HG03097 (cell line): ENCODE data around the gene RGS12.

Source experiments
- ATAC-seq: cut with Tn5 transposase; IDR thresholded peaks from one replicate; pipeline ENCODE4 v1.9.1; 2021; ENCODE audit not compliant: unreplicated experiment, low FRiP score

The RGS12 gene

DNA sequence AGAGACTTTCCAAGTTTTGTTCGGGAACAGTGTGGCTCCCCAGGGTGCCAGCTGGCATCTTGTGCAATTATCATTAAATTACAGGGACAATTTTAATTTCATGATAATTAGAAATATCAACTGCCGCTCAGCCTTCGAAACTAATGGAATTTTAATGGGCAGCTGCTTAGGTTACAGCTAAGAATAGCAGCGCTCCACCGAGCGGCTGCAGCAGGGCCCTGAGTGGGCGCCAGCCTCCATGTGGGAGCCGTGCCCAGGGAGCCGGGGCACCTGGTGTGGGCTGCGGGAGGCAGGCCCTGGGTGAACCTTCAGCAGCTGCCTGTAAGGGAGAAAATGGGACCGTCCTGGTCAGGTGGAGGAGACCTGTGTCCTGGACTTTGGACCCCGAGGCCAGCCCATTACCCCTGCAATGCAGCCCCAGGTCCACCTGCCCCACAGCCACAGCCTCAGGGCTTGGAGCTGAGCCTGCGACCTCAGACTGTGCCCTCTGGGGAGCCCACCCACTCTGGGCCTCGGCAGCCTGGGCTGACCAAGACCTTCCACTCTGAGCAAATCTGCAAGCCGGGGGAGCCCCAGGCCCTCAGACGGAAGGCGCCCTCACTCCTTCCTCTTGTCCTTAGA lies 22.7 kb upstream of the RGS12 start:
- ATAC-seq = no peak

- no peak for ATAC-seq
Measured at GRCh38 chr4:3271131-3271530, 21.7 kb upstream of the RGS12 start.

DNA sequence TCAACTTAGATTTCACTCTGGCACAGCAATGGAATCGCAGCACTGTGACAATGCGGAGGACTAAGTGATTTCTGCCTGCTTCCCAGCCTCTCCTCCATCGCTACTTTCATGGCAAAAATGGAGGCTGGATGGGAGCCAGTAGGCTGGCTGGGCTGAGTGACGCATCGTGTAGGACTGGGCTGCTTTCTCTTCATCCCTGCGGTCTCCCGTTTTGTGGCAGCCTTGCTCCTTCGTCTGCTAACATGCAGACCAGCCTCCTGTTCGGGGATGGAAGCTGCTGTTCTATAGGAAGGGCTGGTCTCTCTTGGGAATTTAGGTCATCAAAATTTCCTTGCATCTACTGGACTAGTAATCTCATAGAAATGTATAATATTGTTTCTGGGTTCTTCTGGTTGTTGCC lies 15.8 kb upstream of the RGS12 start:
- ATAC-seq = no peak

DNA sequence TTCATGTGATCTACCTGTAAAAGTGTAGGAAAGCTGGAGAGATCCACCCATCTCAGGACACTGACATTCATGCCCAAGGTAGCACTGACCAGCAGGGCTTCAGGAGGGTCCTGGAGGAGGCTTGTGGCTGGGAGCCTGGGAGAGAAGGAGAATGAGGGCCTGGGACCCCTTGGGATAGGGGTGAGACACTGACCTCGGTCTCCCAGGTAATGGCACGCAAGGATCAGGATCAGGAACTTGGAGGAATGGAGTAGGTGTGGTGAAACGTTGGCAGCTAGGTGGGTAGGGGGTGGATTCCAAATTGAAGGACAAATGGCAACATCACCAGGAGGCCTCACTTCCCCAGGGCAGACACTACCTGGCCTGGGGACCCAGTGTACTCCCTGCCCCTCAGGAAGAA lies 12.4 kb upstream of the RGS12 start:
- no peak for ATAC-seq

DNA sequence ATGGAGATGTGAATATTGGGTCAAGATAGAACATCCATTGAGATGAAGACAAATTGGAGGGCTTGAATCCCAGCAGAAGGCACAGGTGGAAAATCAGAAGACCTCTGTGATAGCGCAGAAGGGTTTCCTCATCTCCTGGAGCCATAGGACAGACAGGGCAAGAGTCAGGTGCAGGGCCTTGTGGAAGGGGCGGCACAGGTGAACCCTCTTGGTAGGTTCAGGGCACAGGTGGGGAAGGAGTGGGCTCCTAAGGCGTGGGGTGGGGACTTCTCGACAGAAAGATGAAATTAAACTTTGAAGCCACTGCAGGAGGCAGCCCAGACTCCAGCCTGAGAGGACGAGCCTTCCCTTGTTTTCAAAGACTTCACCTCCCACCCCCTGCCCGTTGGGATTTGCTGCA lies 9.3 kb upstream of the RGS12 start:
- no peak for ATAC-seq

- ATAC-seq = no peak
Measured at GRCh38 chr4:3283916-3284315, 8.9 kb upstream of the RGS12 start.

DNA sequence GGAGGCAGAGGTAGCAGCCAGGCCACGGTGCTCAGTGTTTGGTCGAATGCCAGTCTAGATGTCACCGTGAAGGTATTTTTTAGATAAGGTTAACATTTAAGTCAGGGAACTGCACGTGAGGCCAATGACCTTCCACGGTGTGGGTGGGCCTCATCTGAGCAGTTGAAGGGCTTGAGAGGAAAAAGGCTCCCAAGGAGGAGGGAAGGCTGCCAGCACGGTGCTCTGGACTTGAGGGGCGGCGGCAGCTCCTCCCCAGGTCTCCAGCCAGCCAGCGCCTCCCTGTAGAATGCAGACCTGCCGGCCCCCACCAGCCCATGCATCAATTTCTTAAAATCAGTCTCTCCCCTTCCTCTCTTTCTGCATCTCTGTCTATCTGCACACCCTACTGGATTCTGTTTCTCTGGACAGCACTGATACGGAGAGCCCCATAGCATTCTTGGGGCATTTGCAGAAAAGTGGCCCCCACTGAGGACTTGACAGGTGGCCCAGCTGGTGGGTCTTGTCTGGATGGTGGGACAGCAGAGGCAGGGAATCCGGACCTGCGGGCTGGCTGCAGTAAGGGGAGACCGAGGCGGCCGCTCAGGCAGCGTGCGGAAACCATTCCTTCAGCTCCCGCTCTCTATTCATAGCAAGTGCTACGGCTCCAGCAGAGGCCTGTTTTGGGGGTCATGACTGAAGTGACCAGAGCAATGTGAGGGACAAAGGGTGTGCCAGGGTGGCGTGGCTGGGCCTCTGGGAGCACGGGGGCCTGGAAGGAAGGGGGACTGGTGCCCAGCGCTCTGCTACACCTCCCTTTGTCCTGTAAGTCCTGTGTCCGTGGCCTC lies 7.9 kb upstream of the RGS12 start:
- no peak for ATAC-seq

GRCh38 chr4:3285558-3286334 lies 7.1 kb upstream of the RGS12 start:
- peak; percentile 78 for ATAC-seq

DNA sequence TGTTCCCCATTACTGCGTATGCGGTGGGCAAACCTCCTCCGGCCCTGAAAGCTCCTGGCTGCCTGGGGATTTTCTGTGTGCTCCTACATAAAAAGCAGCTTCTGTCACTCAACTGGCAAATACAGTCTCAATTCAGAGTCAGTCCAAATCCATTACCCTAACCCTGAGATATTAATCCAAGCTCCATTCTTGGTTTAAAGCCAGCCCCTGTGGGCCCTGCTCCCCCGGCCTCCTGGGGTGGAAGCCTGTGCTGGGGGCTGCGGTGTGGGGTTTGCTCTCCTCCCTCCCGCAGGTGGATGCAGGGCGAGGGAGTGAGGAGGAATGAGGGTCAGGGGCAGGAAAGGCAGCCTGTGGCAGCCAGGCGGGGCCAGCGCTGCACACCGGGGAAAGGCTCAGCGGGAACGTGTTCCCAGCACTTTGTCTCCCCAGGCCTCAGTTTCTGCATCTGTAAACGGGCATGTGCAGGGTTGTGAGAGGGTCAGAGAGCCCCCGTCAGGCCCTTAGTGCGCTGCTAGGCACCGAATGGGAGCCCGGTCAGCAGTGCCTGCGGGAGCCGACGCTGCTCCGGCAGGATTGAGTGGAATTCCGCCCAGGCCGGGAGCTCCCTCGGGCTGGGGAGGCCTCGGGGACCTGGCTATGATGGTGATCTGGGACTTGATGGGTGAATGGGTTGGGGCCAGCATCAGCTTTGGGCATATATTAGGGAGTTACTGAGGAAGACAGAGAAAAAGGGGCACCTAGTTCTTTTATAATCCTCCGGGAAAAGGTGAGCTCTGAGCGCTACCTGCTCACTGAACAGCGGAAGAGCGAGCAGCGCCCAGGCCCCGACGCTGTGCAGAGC lies 6.3 kb upstream of the RGS12 start:
- no peak for ATAC-seq

DNA sequence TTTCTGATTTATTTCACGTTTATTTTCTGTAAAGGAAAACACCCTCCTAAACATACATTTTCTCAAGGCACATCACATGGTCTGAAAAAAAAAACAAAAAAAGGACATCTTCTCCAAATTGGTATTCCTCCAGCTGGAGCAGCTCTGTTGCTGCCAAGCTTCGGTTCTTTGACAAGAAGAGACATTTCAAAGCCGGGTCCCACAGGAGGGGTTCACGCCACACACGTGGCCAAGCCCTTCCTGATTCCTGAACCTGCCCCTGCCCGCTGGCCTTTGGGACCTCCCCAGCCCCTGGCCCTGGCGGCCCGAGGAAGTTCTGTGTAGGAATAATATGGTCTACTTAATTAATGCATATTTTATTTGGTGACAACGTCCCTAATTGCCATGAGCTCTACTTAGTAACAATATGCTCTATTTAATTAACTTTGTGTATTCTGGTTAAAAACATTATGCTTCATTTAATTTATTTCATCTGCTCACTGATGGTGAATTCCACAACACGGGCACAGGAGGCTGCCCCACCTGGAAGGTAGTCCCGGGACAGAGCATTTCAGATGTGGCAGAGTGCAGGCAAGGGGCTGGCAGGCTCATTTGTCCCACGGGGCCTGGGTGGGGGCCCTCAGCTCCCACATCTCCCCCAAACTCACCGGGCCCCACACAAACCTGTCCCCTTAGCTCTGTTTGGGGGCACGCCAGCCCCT lies 5.4 kb upstream of the RGS12 start:
- no peak for ATAC-seq

- no peak for ATAC-seq
Measured at GRCh38 chr4:3287972-3288570, 4.8 kb upstream of the RGS12 start.

- no peak for ATAC-seq
Measured at GRCh38 chr4:3288571-3289094, 4.2 kb upstream of the RGS12 start.

DNA sequence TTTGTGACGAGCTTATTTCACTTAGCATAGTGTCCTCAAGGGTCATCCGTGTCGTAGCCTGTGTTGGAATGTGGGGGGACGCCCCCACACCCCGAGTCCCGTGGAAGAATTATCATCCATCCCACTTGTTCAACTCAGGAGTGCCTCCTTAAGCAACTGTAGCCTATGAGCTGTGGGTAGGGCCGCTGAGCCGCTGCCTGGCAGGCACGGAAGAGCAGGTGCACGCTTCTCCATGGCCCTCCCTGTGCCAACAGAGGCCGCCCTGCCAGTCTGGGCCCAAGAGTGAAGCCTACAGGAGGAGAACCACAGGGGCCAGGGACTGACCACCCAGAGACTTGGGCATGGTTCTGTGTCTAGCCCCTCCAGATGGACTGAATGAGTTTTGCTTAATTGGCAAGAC lies 2.3 kb upstream of the RGS12 start:
- no peak for ATAC-seq

- no peak for ATAC-seq
Measured at GRCh38 chr4:3290889-3291321, 1.9 kb upstream of the RGS12 start.

GRCh38 chr4:3291411-3291968 lies 1.3 kb upstream of the RGS12 start:
- ATAC-seq = no peak

DNA sequence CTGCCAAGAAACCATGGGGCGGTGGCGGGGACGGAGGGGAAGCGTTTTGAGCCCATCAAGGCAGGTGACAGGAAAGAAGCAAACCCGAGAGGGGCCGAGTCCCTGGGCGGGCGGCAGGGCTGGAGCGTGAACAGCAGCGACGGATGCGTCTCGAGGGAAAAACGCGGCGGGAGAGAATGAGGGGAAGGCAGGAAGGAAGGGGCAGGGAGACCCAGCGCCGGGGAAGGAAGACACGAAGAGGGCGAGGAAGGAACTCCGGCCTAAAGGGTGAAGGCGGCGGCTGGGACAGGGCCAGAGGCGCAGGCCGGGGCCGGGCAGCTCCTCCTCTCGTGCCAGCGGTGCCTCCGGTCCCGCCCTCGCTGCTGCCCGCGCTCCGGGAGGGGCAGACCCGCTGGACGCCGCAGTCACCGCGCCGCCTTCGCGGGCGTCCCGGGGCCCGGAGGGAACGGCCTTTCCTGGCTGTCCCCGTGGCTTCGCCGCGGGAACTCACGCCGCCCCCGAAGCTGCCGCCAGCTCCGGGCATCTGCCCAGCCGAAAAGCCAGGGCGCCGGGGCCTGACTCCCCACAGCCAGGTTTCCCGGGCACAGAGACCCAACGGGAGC lies 751 bp upstream of the RGS12 start:
- peak; percentile 19 for ATAC-seq

DNA sequence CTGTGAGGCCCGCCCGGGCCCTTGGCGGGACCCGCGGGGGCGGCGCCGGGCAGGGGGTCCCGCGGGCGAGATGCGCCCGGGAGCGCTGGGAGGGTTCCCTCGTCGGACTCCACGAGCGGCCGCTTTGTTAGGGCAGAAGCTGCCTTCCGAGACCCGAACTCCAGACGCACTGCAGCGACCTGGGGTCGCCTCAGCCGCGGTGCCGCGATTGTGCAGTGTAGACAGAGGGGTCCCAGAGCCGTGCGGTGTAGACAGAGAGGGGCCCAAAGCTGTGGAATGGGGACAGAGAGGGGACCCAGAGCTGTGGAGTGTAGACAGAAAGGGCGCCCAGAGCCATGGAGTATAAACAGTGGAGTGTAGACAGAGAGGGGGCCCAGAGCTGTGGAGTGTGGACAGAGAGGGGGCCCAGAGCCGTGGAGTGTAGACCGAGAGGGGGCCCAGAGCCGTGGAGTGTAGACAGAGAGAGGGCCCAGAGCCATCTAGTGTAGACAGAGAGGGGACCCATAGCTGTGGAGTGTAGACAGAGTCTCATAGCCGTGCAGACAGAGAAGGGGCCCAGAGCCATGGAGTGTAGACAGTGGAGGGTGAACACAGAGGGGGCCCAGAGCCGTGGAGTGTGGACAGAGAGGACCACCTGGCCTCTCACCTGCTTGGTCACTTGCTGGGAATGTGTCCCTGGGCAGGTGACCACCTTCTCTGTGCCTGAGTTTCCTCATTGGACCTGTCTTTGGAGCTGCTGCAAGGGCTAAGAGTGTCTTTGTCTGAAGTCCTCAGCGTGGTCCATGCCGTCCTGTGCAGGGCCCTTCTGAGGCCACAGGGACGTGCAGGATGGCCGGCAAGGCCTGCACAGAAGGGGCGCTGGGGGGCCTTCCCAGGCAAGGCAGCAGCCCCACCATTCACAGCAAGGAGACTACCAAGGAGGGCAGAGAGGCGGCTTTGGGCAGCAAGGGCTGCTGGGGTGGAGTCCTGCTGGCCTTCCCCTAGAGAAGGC lies 875 bp downstream of the RGS12 start:
- ATAC-seq = no peak
